HepG2 (cell line): Measurements from ENCODE around the gene INSYN2B.

Experiments used
- DPF2 ChIP-seq: sonication (generic); formaldehyde crosslinking; IDR thresholded peaks from 2 replicates; pipeline ENCODE4 v1.4.0; 2020; ENCODE audit warnings: mild to moderate bottlenecking, low read depth, missing genetic modification reagents, borderline replicate concordance
- PBX2 ChIP-seq: IDR thresholded peaks from 2 replicates; pipeline ENCODE4 v1.6.1; 2016; ENCODE audit warnings: control low read depth
- POLR2A ChIP-seq, 2 experiments: IDR thresholded peaks; 2 replicates each; pipeline ENCODE4 v1.6.1; 2011; ENCODE audit warnings: low read depth in 2 of 2, low read length in 2 of 2, mild to moderate bottlenecking in 1 of 2, moderate library complexity in 1 of 2; ENCODE audit not compliant: insufficient read depth in 1 of 2
- POLR2AphosphoS5 ChIP-seq: IDR thresholded peaks from 2 replicates; pipeline ENCODE4 v1.6.1; 2012; ENCODE audit warnings: low read depth, low read length
- RFX5 ChIP-seq: IDR thresholded peaks from 2 replicates; pipeline ENCODE4 v1.6.1; 2011; ENCODE audit warnings: low read depth, low read length, improper control_type of control experiment
- SMYD3 ChIP-seq: sonication (generic); formaldehyde crosslinking; IDR thresholded peaks from 2 replicates; pipeline ENCODE4 v1.8.1; 2023; ENCODE audit warnings: mild to moderate bottlenecking, missing genetic modification reagents
- TEF ChIP-seq: sonication (generic); formaldehyde crosslinking; IDR thresholded peaks from 2 replicates; pipeline ENCODE4 v1.5.0; 2020; ENCODE audit warnings: missing genetic modification reagents

DNA sequence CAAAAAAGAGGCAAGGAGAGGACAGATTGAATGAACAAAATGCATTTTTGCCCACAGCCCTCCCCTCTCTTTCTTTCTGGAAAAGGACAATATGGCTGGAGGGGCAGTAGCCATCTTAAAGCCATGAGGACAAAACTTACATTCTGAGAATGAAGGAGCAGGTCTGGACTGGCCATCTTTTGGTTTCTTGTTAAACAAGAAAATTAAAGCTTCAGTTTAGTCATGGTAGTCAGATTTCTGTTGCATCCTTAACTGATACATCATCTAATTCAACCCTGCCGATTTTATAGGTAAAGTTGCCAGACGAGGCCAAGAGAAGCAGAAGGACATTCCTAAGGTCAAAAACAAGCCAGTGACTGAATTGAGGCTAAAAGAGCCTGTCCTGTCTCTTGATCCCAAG, 31.5 kb upstream of the INSYN2B start:
- no peak for TF ChIP-seq PBX2 (CRISPR knock-in tag)
- TF ChIP-seq DPF2 (CRISPR knock-in tag) = no peak
- no peak for TF ChIP-seq POLR2AphosphoS5
- no peak for TF ChIP-seq SMYD3
- no peak for TF ChIP-seq RFX5
- TF ChIP-seq TEF (CRISPR knock-in tag) = no peak
- no peak for TF ChIP-seq POLR2A (IDR thresholded peaks at IDR 0.05; ENCODE audit: insufficient read depth in 1 of 2, low read depth in 2 of 2, low read length in 2 of 2)
